ENCODE data around the gene PIGR.
"Not testable (repeated sequence)": the region's sequence is repeated elsewhere in the genome, so short reads cannot be mapped to it uniquely, and the experiment has no call there.

Gene PIGR

GRCh38 chr1:206930210-206930798 is 16.0 kb downstream of the PIGR start:
- no peak for DNase-seq

GRCh38 chr1:206929524-206929923 is 16.7 kb downstream of the PIGR start:
- no peak for DNase-seq

GRCh38 chr1:206926286-206926685 is 20.0 kb downstream of the PIGR start:
- no peak for DNase-seq

GRCh38 chr1:206925106-206925736 is 21.0 kb downstream of the PIGR start:
- DNase-seq, result no peak

- no peak for DNase-seq
Measured at GRCh38 chr1:206924592-206925105, 21.6 kb downstream of the PIGR start.

- not testable (repeated sequence) for DNase-seq
Measured at GRCh38 chr1:206923961-206924557, 22.2 kb downstream of the PIGR start.

- peak; percentile 48 for DNase-seq
Measured at GRCh38 chr1:206923009-206923960, 23.0 kb downstream of the PIGR start.

GRCh38 chr1:206922524-206922923 is 23.7 kb downstream of the PIGR start:
- DNase-seq, result no peak

- DNase-seq, result no peak
Measured at GRCh38 chr1:206921772-206922265, 24.4 kb downstream of the PIGR start, which contains the start of gene FCMR. Gene FCMR (minus strand): TSS chr1:206921941. CDS start chr1:206921854, 87 bp downstream.

- DNase-seq, result no peak
Measured at GRCh38 chr1:206918076-206918475, 28.2 kb downstream of the PIGR start.

GRCh38 chr1:206916000-206916709 is 30.1 kb downstream of the PIGR start:
- DNase-seq, result no peak

- DNase-seq, result no peak
Measured at GRCh38 chr1:206915030-206915735, 31.1 kb downstream of the PIGR start.

- DNase-seq, result no peak
Measured at GRCh38 chr1:206913766-206914537, 32.3 kb downstream of the PIGR start.

- peak; percentile 41 for DNase-seq
Measured at GRCh38 chr1:206912445-206913095, 33.7 kb downstream of the PIGR start.

GRCh38 chr1:206911064-206911663 is 35.1 kb downstream of the PIGR start:
- no peak for DNase-seq

- DNase-seq, result no peak
Measured at GRCh38 chr1:206909883-206910318, 36.4 kb downstream of the PIGR start.

- DNase-seq, result peak; percentile 35
Measured at GRCh38 chr1:206909161-206909882, 36.9 kb downstream of the PIGR start.

GRCh38 chr1:206908038-206908437 is 38.2 kb downstream of the PIGR start:
- DNase-seq, result no peak

Measured in activated CD4-positive, alpha-beta T cell treated with anti-CD3 and anti-CD28 coated beads for 1 hour (primary cell).